Measurements from ENCODE around the gene HECTD4.

DNA sequence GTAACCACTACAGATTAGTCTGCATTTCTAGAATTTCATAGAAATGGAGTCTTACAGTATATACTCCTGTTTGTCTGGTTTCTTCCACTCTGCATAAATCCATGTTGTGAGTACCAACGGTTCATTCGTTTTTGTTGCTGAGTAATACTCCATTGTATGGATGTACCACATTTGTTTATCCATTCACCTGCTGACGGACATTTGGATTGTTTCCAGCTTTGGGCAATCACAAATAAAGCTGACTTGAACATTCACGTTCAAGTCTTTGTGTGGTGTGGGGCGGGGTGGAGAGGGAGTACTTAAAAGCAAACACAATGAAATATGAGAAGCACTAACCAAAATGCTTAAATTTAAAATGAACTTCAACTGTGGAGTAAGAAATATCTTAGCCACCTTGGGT lies 7.1 kb downstream of the HECTD4 start:
- TF ChIP-seq, protein P1, sequence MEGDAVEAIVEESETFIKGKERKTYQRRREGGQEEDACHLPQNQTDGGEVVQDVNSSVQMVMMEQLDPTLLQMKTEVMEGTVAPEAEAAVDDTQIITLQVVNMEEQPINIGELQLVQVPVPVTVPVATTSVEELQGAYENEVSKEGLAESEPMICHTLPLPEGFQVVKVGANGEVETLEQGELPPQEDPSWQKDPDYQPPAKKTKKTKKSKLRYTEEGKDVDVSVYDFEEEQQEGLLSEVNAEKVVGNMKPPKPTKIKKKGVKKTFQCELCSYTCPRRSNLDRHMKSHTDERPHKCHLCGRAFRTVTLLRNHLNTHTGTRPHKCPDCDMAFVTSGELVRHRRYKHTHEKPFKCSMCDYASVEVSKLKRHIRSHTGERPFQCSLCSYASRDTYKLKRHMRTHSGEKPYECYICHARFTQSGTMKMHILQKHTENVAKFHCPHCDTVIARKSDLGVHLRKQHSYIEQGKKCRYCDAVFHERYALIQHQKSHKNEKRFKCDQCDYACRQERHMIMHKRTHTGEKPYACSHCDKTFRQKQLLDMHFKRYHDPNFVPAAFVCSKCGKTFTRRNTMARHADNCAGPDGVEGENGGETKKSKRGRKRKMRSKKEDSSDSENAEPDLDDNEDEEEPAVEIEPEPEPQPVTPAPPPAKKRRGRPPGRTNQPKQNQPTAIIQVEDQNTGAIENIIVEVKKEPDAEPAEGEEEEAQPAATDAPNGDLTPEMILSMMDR (IDR thresholded peaks at IDR 0.05): no peak
- TF ChIP-seq POLR2A (IDR thresholded peaks at IDR 0.05): no peak
